Loucy (cell line): Measurements from ENCODE around the gene BLTP1.
"Not testable (repeated sequence)": the region's sequence is repeated elsewhere in the genome, so short reads cannot be mapped to it uniquely, and the experiment has no call there.

Experiments
- H2AFZ ChIP-seq: fragments of 200-600 bp; sonication (generic); 2 replicates; pipeline ENCODE4 v1.6.0; 2016; ENCODE audit warnings: antibody characterized with exemption, mild to moderate bottlenecking, low read length, moderate library complexity
- H3F3A ChIP-seq: fragments of 200-600 bp; 2 replicates; pipeline ENCODE4 v1.6.0; 2016; ENCODE audit warnings: antibody characterized with exemption, low read depth, mild to moderate bottlenecking
- H3K27me3 ChIP-seq: fragments of 200-600 bp; sonication (generic); 2 replicates; pipeline ENCODE4 v1.6.1; 2014; ENCODE audit warnings: low read length, mild to moderate bottlenecking; ENCODE audit not compliant: insufficient read depth, poor library complexity, severe bottlenecking
- H3K36me3 ChIP-seq: fragments of 200-600 bp; sonication (generic); 2 replicates; pipeline ENCODE4 v1.6.1; 2016; ENCODE audit warnings: low read length; ENCODE audit not compliant: insufficient read depth
- H3K4me1 ChIP-seq: fragments of 200-600 bp; sonication (generic); 2 replicates; pipeline ENCODE4 v1.5.1; 2014; ENCODE audit warnings: low read length, mild to moderate bottlenecking; ENCODE audit not compliant: insufficient read depth, poor library complexity, severe bottlenecking
- H3K4me2 ChIP-seq: fragments of 200-600 bp; sonication (generic); 2 replicates; pipeline ENCODE4 v1.6.0; 2014; ENCODE audit warnings: antibody characterized with exemption, low read length, low read depth, mild to moderate bottlenecking; ENCODE audit not compliant: poor library complexity, severe bottlenecking
- H3K4me3 ChIP-seq: fragments of 200-600 bp; sonication (generic); 2 replicates; pipeline ENCODE4 v1.5.1; 2014; ENCODE audit warnings: low read length, mild to moderate bottlenecking, mixed read lengths; ENCODE audit not compliant: poor library complexity, severe bottlenecking
- H3K79me2 ChIP-seq: fragments of 200-600 bp; sonication (generic); 2 replicates; pipeline ENCODE4 v1.6.1; 2014; ENCODE audit warnings: low read length; ENCODE audit not compliant: insufficient read depth
- H3K9ac ChIP-seq: fragments of 200-600 bp; sonication (generic); 2 replicates; pipeline ENCODE4 v1.6.0; 2014; ENCODE audit warnings: mild to moderate bottlenecking, low read depth, low read length, moderate library complexity; ENCODE audit not compliant: poor library complexity, severe bottlenecking
- H3K9me2 ChIP-seq: fragments of 200-600 bp; sonication (generic); replicated peaks from 2 replicates; pipeline ENCODE4 v1.6.1; 2016; ENCODE audit warnings: low read depth, low read length, mixed read lengths
- H3K9me3 ChIP-seq: fragments of 200-600 bp; sonication (generic); 2 replicates; pipeline ENCODE4 v1.6.1; 2014; ENCODE audit warnings: mild to moderate bottlenecking, antibody characterized with exemption, low read length, low read depth; ENCODE audit not compliant: insufficient read depth
- H4K20me1 ChIP-seq: fragments of 200-600 bp; sonication (generic); 2 replicates; pipeline ENCODE4 v1.6.0; 2014; ENCODE audit warnings: antibody characterized with exemption, low read length, mild to moderate bottlenecking; ENCODE audit not compliant: insufficient read depth, poor library complexity, severe bottlenecking
- CTCF ChIP-seq: fragments of 200-600 bp; sonication (generic); conservative IDR thresholded peaks from 2 replicates; pipeline ENCODE4 v1.5.1; 2014; ENCODE audit warnings: mild to moderate bottlenecking, antibody characterized with exemption, low read length
- EZH2phosphoT487 ChIP-seq: fragments of 200-600 bp; IDR thresholded peaks from 2 replicates; pipeline ENCODE4 v1.6.1; 2018; ENCODE audit warnings: antibody characterized with exemption, mild to moderate bottlenecking, moderate library complexity, borderline replicate concordance

The BLTP1 gene

GRCh38 chr4:122151982-122152710 lies at the start of gene BLTP1:
Gene BLTP1, plus strand, starts transcription at chr4:122152331. Its CDS starts 18,317 bp downstream, at chr4:122170648.
- peak within 1 kb of the TSS; percentile 97 for H2AFZ ChIP-seq
- H3K36me3 ChIP-seq = no peaks in the 10 kb centered on the region
- H3F3A ChIP-seq = no peaks in the 10 kb centered on the region
- H3K27me3 ChIP-seq = no peaks in the 10 kb centered on the region
- no peaks in the 10 kb centered on the region for H3K9me3 ChIP-seq
- H4K20me1 ChIP-seq = peaks cover 13% of the 10 kb centered on the region
- peak within 1 kb of the TSS; percentile 80 for H3K9ac ChIP-seq
- H3K79me2 ChIP-seq = peaks cover 21% of the 10 kb centered on the region
- peaks cover 42% of the 10 kb centered on the region for H3K4me1 ChIP-seq
- TF ChIP-seq CTCF = no peak
- TF ChIP-seq EZH2phosphoT487 = no peak
- H3K9me2 ChIP-seq = no peaks in the 10 kb centered on the region
- H3K4me3 ChIP-seq = peak within 1 kb of the TSS; percentile 83
- peak within 1 kb of the TSS; percentile 80 for H3K4me2 ChIP-seq

GRCh38 chr4:122104184-122104583 lies 47.9 kb upstream of the BLTP1 start:
- TF ChIP-seq EZH2phosphoT487 (no peak), CTCF (no peak)
- no peaks in the 10 kb centered on the region for H4K20me1 ChIP-seq
- H3K4me2 ChIP-seq = no peak overlapping the region
- no peak overlapping the region for H3K9ac ChIP-seq
- H3K4me1 ChIP-seq = no peaks in the 10 kb centered on the region
- H3K79me2 ChIP-seq = no peaks in the 10 kb centered on the region
- H3F3A ChIP-seq = no peaks in the 10 kb centered on the region
- no peak overlapping the region for H3K4me3 ChIP-seq
- no peaks in the 10 kb centered on the region for H3K9me2 ChIP-seq
- H3K9me3 ChIP-seq = no peaks in the 10 kb centered on the region
- H2AFZ ChIP-seq = no peak overlapping the region
- H3K36me3 ChIP-seq = no peaks in the 10 kb centered on the region
- no peaks in the 10 kb centered on the region for H3K27me3 ChIP-seq

- Histone ChIP-seq H3K4me2 (no peak overlapping the region), H3K36me3 (no peaks in the 10 kb centered on the region), H2AFZ (no peak overlapping the region)
Observed at GRCh38 chr4:122107680-122108079, 44.5 kb upstream of the BLTP1 start.

GRCh38 chr4:122110304-122110703 lies 41.8 kb upstream of the BLTP1 start:
- H3K4me3 ChIP-seq, H3K9me3 ChIP-seq, H3K79me2 ChIP-seq, H2AFZ ChIP-seq, H3F3A ChIP-seq, H3K9ac ChIP-seq, H3K27me3 ChIP-seq, H3K36me3 ChIP-seq, H3K9me2 ChIP-seq, H4K20me1 ChIP-seq, H3K4me2 ChIP-seq, H3K4me1 ChIP-seq: not testable (repeated sequence)

More at GRCh38 chr4:122107680-122108079, 44.5 kb upstream of the BLTP1 start:
- Histone ChIP-seq H4K20me1 (no peaks in the 10 kb centered on the region), H3K9me2 (no peaks in the 10 kb centered on the region), H3K9me3 (no peaks in the 10 kb centered on the region), H3K27me3 (no peaks in the 10 kb centered on the region), H3K79me2 (no peaks in the 10 kb centered on the region), H3K4me3 (no peak overlapping the region), H3K4me1 (no peaks in the 10 kb centered on the region), H3K9ac (no peak overlapping the region), H3F3A (no peaks in the 10 kb centered on the region)
- TF ChIP-seq CTCF (no peak), EZH2phosphoT487 (no peak)
